Adrenal gland (tissue), 12 donors: ENCODE results near the gene TMIGD2. TPM values are rescaled to one million over a fixed set of nuclear protein-coding genes. Genes with fewer than 3 reads are reported as not detected.
"Not testable (repeated sequence)": the region's sequence is repeated elsewhere in the genome, so short reads cannot be mapped to it uniquely, and the experiment has no call there.

ENCODE experiments used
- DNase-seq, 7 donors: peaks; one replicate each; pipeline ENCODE4 v3.0.0-alpha.2; 2019 to 2020
- H3K27ac ChIP-seq, 5 donors: fragments of 200-600 bp; sonication (generic) in 4 of 5; 1 replicate in 3 of 5; 2 replicates in 2 of 5; pipeline versions ENCODE4 v1.5.1 to v1.8.0; 2016 to 2020; ENCODE audit warnings: mild to moderate bottlenecking in 1 of 5
- H3K27me3 ChIP-seq: fragments of 200-600 bp; 2 replicates; pipeline ENCODE4 v1.8.0; 2021
- H3K36me3 ChIP-seq, 2 donors: fragments of 200-600 bp; replicated peaks in 1 of 2; 1 replicate in 1 of 2; 2 replicates in 1 of 2; pipeline versions ENCODE4 v1.5.1 to v1.8.0; 2018 to 2022
- H3K4me1 ChIP-seq, 2 donors: fragments of 200-600 bp; replicated peaks in 1 of 2; 1 replicate in 1 of 2; 2 replicates in 1 of 2; pipeline versions ENCODE4 v1.5.1 to v1.8.0; 2018 to 2021
- H3K4me3 ChIP-seq, 4 donors: fragments of 200-600 bp; sonication (generic) in 3 of 4; one replicate each; pipeline ENCODE4 v1.5.1; 2016 to 2018
- H3K9me3 ChIP-seq, 3 donors: fragments of 200-600 bp; sonication (generic) in 1 of 3; replicated peaks in 1 of 3; 1 replicate in 2 of 3; 2 replicates in 1 of 3; pipeline versions ENCODE4 v1.5.1 to v1.8.0; 2016 to 2021
- POLR2A ChIP-seq, 2 donors: fragments of 450-650 bp; IDR thresholded peaks; one replicate each; pipeline ENCODE4 v1.6.1; 2017; ENCODE audit warnings: antibody characterized with exemption in 2 of 2, mild to moderate bottlenecking in 2 of 2, moderate library complexity in 1 of 2
- WGBS, 4 donors: extraction: QIAGEN DNeasy Blood & Tissue Kit in 2 of 4; methylation state at CpG; one replicate each; pipeline versions ENCODE4 v1.1.5 to v1.1.7; 2013 to 2017; 5-methylcytosine and 5-hydroxymethylcytosine counted together
- intact Hi-C, 2 donors: fragments of 100-400 bp; cut with DNase I; formaldehyde crosslinking; loops; one replicate each; pipeline versions ENCODE4 v1.14.1 to v1.15.0; 2022 to 2023
- polyA plus RNA-seq, 3 donors: library from polyadenylated mRNA; stranded (reverse); fragments of 200-250 nt in 2 of 3; fragments of 350-450 nt in 1 of 3; fragmentation: Illumina TruSeq in 1 of 3; extraction: RNeasy Lipid Tissue Mini Kit (QIAGEN cat#74804) in 1 of 3; gene quantifications; one replicate each; pipeline ENCODE4 v1.2.3, GENCODE V29; 2013 to 2014
- total RNA-seq, 9 donors: library from RNA; depleted of rRNA in 4 of 9; stranded (reverse); fragments of >200 nt in 4 of 9; fragments of 120-200 nt in 1 of 9; fragmentation: NEBNext Ultra II Directional in 1 of 9; extraction: Animal tissue kit (Norgen Biotek cat#: 25700) in 1 of 9; gene quantifications; one replicate each; pipeline versions ENCODE4 v1.1.0 to v1.2.4, GENCODE V29; 2013 to 2023
- TF ChIP-seq, protein P1 (sequence below), 6 experiments: fragments of 450-650 bp in 4 of 6; fragments of 200-600 bp in 2 of 6; sonication (generic) in 1 of 6; IDR thresholded peaks; 1 replicate in 5 of 6; 2 replicates in 1 of 6; pipeline versions ENCODE4 v1.5.1 to v1.8.0; 2016 to 2021; ENCODE audit warnings: antibody characterized with exemption in 6 of 6, mild to moderate bottlenecking in 2 of 6, moderate library complexity in 1 of 6
- donor health status: healthy with polysubstance abuse.
- donor health status: Bipolar disorder and iron deficiency.
- donor health status: DM: yes; HTN: yes; CAD: no.
- donor health status: DM: no; HTN: no; CAD: no.
- donor health status: DM: no; HTN: no; CAD: no.
- donor health status: DM: yes; HTN: yes; CAD: no.

The TMIGD2 gene
- total and polyA plus RNA-seq, 12 donors: 0.17 to 0.25 (median 0.24) TPM; not detected in 9

DNA sequence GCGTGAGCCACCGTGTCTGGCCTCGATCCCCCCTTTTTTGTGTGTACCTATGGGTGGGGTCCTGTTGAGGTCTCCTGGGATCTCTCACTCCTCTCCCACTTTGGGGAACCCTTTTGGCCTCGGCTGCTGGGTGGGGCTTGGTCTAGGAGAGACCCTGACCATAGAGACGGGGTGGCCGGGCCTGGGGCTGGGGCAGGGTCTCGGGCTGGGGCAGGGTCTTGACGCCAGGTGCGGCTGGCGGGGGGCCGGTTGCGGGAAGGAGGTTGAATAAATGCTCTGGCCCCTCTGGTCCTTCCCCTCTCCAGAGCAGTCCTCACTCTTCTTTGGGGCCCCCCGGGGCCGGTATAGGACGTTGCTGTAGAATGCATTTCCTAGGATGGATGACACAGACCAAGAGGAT lies 9.7 kb downstream of the TMIGD2 start:
- no peak for DNase-seq
- 82 to 87% (median 84%) methylated on average over 12 to 15 of the region's 15 CpGs for WGBS, 4 donors
- Histone ChIP-seq H3K27ac (no peak overlapping the region), H3K9me3 (no peaks in the 10 kb centered on the region), H3K27me3 (no peaks in the 10 kb centered on the region), H3K4me1 (no peaks in the 10 kb centered on the region), H3K36me3 (no peaks in the 10 kb centered on the region), H3K4me3 (no peak overlapping the region)
- intact Hi-C loops: no loop called here
- TF ChIP-seq POLR2A (IDR thresholded peaks at IDR 0.05): no peak
- TF ChIP-seq, protein P1, sequence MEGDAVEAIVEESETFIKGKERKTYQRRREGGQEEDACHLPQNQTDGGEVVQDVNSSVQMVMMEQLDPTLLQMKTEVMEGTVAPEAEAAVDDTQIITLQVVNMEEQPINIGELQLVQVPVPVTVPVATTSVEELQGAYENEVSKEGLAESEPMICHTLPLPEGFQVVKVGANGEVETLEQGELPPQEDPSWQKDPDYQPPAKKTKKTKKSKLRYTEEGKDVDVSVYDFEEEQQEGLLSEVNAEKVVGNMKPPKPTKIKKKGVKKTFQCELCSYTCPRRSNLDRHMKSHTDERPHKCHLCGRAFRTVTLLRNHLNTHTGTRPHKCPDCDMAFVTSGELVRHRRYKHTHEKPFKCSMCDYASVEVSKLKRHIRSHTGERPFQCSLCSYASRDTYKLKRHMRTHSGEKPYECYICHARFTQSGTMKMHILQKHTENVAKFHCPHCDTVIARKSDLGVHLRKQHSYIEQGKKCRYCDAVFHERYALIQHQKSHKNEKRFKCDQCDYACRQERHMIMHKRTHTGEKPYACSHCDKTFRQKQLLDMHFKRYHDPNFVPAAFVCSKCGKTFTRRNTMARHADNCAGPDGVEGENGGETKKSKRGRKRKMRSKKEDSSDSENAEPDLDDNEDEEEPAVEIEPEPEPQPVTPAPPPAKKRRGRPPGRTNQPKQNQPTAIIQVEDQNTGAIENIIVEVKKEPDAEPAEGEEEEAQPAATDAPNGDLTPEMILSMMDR (IDR thresholded peaks at IDR 0.05): no peak

DNA sequence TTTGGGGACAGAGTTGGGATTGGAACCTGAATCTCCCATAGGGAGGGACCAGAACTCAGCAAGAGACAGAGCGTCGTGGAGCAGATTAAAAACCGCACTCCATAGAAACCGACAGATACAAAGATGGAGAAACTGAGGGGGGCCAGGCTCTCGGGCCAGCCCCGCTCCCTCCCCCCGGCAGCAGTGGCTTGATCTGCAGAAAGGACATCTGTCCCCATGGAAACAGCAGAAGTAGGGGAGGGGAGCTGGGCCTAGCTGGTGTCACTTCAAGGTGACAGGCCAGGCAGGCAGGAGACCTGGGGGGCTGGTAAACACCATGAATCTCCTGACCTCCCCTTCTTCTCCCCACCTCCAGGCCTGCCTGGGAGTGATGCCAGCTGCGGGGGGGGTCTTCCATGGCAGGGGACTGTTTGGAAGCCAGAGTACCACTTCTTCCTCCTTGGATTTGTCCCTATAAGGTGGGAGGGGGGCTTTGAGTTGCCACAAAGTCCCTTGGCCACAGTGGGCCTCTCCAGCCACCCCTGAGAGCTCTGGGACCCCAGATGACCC lies 10.9 kb downstream of the TMIGD2 start:
- Histone ChIP-seq H3K36me3 (no peaks in the 10 kb centered on the region), H3K27me3 (no peaks in the 10 kb centered on the region), H3K4me1 (no peaks in the 10 kb centered on the region), H3K4me3 (no peak overlapping the region), H3K27ac (no peak overlapping the region), H3K9me3 (no peaks in the 10 kb centered on the region)
- no peak for DNase-seq
- intact Hi-C loops: no loop called here
- 56 to 76% (median 65%) methylated on average over 7 to 8 of the region's 8 CpGs for WGBS, 4 donors
- TF ChIP-seq, protein P1 (IDR thresholded peaks at IDR 0.05): no peak
- TF ChIP-seq POLR2A (IDR thresholded peaks at IDR 0.05): no peak

DNA sequence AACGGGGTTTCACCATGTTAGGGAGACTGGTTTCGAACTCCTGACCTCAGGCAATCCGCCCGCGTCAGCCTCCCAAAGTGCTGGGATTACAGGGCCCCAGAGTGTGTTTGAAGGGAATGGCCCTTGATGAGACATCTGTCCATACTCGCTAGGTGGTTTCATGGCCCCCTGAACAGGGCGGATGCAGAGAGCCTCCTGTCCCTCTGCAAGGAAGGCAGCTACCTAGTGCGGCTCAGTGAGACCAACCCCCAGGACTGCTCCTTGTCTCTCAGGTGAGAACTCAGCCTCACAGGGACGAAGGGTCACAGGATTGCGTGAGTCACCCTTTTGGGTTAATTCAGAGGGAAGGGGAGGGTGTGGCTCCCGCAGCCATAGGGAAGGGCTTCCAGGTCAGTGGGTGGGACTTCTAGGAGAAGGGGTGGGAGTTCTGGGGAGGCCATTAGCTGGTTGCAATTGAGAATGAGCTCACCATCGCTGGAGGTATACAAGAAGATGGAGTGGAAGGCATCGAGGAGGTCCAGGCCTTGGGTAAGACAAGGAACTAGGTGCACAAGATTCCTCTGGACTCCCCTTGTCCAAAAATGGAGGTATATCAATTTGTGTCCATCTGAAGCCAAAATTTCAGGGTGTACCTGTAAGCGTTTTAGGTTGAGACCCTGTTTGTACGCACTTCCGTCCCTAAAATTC lies 14.0 kb downstream of the TMIGD2 start:
- 76 to 82% (median 80%) methylated on average over 16 of the region's 16 CpGs for WGBS, 4 donors
- TF ChIP-seq POLR2A (IDR thresholded peaks at IDR 0.05): no peak
- TF ChIP-seq, protein P1 (IDR thresholded peaks at IDR 0.05): no peak
- intact Hi-C loops: no loop called here
- Histone ChIP-seq H3K27ac (no peak overlapping the region), H3K4me1 (no peaks in the 10 kb centered on the region), H3K4me3 (no peak overlapping the region), H3K36me3 (no peaks in the 10 kb centered on the region), H3K27me3 (no peaks in the 10 kb centered on the region), H3K9me3 (no peaks in the 10 kb centered on the region)
- DNase-seq: no peak

DNA sequence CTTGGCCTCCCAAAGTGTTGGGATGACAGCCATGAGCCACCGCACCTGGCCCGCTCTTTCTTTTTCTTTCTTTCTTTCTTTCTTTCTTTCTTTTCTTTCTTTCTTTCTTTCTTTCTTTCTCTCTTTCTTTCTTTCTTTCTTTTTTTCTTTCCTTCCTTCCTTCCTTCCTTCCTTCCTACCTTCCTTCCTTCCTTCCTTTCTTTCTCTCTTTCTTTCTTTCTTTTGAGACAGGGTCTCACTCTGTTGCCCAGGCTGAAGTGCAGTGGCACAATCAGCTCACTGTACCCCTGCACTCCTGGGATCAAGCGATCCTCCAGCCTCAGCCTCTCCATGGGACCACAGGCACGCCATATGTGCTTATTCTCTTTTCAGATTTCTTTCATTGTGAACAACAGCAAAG lies 16.0 kb downstream of the TMIGD2 start:
- DNase-seq, H3K36me3 ChIP-seq, intact Hi-C loops, H3K27ac ChIP-seq, H3K9me3 ChIP-seq, H3K27me3 ChIP-seq, H3K4me3 ChIP-seq, H3K4me1 ChIP-seq: not testable (repeated sequence)
- 89 to 91% (median 89%) methylated on average over 4 of the region's 4 CpGs for WGBS, 4 donors

DNA sequence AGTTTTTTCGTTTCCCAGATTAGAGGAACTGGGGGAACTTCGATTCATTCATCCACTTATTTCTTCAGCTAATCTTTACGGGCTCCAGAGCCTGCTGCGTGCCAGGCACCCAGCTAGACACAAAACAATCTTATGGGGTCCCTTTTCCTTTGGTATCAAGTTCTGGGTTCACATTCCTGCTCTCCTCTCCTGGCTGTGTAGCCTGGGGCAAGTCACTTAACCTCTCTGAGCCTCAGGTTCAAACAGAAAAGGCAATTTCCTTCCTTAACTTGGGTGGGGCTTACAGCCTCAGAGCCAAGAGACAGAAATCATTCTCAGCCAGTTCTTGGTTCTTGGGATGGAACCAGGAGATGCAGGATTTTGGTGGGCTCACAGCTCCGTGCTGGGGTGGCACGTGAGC lies 17.2 kb downstream of the TMIGD2 start:
- H3K27me3 ChIP-seq: peaks cover 9% of the 10 kb centered on the region
- no peaks in the 10 kb centered on the region for H3K36me3 ChIP-seq
- intact Hi-C loops: no loop called here
- no peaks in the 10 kb centered on the region for H3K4me1 ChIP-seq
- H3K4me3 ChIP-seq: no peak overlapping the region
- H3K27ac ChIP-seq: no peak overlapping the region
- TF ChIP-seq, protein P1 (IDR thresholded peaks at IDR 0.05): no peak
- no peak for TF ChIP-seq POLR2A (IDR thresholded peaks at IDR 0.05)
- no peak for DNase-seq
- 63 to 76% (median 66%) methylated on average over 5 to 6 of the region's 6 CpGs for WGBS, 4 donors
- H3K9me3 ChIP-seq: no peaks in the 10 kb centered on the region
